Ishikawa (cell line): ENCODE data around the gene GPR35.

Experiments used
- CREB1 ChIP-seq: IDR thresholded peaks from 2 replicates; pipeline ENCODE4 v1.6.1; 2012; ENCODE audit warnings: low read depth
- EGR1 ChIP-seq: IDR thresholded peaks from 2 replicates; pipeline ENCODE4 v1.6.1; 2012
- EP300 ChIP-seq: IDR thresholded peaks from 2 replicates; pipeline ENCODE4 v1.6.1; 2012; ENCODE audit warnings: borderline replicate concordance
- FOXM1 ChIP-seq: IDR thresholded peaks from 2 replicates; pipeline ENCODE4 v1.6.1; 2012; ENCODE audit warnings: low read depth, borderline replicate concordance
- NFIC ChIP-seq: IDR thresholded peaks from 2 replicates; pipeline ENCODE4 v1.6.1; 2012
- TAF1 ChIP-seq: IDR thresholded peaks from 2 replicates; pipeline ENCODE4 v1.6.1; 2012; ENCODE audit warnings: low read depth, mild to moderate bottlenecking
- TCF12 ChIP-seq: IDR thresholded peaks from 2 replicates; pipeline ENCODE4 v1.6.1; 2012; ENCODE audit warnings: low read depth
- TF ChIP-seq, protein P1 (sequence below): IDR thresholded peaks from 2 replicates; pipeline ENCODE4 v1.6.1; 2012; ENCODE audit warnings: low read depth, mild to moderate bottlenecking
- TF ChIP-seq, protein P2 (sequence below): IDR thresholded peaks from 2 replicates; pipeline ENCODE4 v1.6.1; 2012

DNA sequence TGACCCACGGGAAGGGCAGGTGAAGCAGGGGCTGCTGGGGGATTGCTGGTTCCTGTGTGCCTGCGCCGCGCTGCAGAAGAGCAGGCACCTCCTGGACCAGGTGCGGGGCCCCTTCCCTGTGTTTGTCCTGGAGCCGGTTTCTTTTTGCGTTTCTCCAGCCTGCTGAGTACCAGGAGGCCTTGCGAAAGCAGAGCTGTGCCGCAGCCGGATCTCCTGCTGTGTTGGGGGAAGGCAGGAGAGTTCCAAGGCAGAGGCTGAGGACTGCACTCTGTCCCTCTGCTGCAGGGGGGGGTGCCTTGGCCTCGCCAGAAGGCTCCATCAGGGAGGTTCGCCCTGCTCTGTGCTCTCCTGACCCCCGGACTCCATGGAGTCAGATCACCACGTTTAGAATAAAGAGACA, 35.9 kb upstream of the GPR35 start:
- TF ChIP-seq TAF1 (no peak), TCF12 (no peak), EP300 (no peak), NFIC (no peak), FOXM1 (no peak), CREB1 (no peak), EGR1 (no peak)
- TF ChIP-seq, protein P1, sequence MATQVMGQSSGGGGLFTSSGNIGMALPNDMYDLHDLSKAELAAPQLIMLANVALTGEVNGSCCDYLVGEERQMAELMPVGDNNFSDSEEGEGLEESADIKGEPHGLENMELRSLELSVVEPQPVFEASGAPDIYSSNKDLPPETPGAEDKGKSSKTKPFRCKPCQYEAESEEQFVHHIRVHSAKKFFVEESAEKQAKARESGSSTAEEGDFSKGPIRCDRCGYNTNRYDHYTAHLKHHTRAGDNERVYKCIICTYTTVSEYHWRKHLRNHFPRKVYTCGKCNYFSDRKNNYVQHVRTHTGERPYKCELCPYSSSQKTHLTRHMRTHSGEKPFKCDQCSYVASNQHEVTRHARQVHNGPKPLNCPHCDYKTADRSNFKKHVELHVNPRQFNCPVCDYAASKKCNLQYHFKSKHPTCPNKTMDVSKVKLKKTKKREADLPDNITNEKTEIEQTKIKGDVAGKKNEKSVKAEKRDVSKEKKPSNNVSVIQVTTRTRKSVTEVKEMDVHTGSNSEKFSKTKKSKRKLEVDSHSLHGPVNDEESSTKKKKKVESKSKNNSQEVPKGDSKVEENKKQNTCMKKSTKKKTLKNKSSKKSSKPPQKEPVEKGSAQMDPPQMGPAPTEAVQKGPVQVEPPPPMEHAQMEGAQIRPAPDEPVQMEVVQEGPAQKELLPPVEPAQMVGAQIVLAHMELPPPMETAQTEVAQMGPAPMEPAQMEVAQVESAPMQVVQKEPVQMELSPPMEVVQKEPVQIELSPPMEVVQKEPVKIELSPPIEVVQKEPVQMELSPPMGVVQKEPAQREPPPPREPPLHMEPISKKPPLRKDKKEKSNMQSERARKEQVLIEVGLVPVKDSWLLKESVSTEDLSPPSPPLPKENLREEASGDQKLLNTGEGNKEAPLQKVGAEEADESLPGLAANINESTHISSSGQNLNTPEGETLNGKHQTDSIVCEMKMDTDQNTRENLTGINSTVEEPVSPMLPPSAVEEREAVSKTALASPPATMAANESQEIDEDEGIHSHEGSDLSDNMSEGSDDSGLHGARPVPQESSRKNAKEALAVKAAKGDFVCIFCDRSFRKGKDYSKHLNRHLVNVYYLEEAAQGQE = no peak
- TF ChIP-seq, protein P2, sequence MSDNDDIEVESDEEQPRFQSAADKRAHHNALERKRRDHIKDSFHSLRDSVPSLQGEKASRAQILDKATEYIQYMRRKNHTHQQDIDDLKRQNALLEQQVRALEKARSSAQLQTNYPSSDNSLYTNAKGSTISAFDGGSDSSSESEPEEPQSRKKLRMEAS = no peak
